ENCODE data around the gene PTX3.

Gene PTX3

GRCh38 chr3:157423337-157423736 lies 13.3 kb upstream of the PTX3 start:
- DNase-seq (ENCODE audit: low read depth), result no peak

- DNase-seq (ENCODE audit: low read depth), result no peak
These were observed 8.7 kb upstream of the PTX3 start for GRCh38 chr3:157427901-157428300.

- DNase-seq (ENCODE audit: low read depth), result no peak
These were observed 7.8 kb upstream of the PTX3 start for GRCh38 chr3:157428853-157429252.

- no peak for DNase-seq (ENCODE audit: low read depth)
These were observed 6.9 kb upstream of the PTX3 start for GRCh38 chr3:157429708-157430107.

- DNase-seq (ENCODE audit: low read depth), result no peak
These were observed 1.6 kb downstream of the PTX3 start for GRCh38 chr3:157438194-157438730.

- DNase-seq (ENCODE audit: low read depth), result no peak
These were observed 4.5 kb downstream of the PTX3 start for GRCh38 chr3:157441102-157441624.

GRCh38 chr3:157442729-157443128 lies 6.1 kb downstream of the PTX3 start:
- no peak for DNase-seq (ENCODE audit: low read depth)

GRCh38 chr3:157443905-157444796 lies 7.5 kb downstream of the PTX3 start:
- no peak for DNase-seq (ENCODE audit: low read depth)

GRCh38 chr3:157444797-157445184 lies 8.1 kb downstream of the PTX3 start:
- no peak for DNase-seq (ENCODE audit: low read depth)

- no peak for DNase-seq (ENCODE audit: low read depth)
These were observed 9.2 kb downstream of the PTX3 start for GRCh38 chr3:157445857-157446256.

- no peak for DNase-seq (ENCODE audit: low read depth)
These were observed 10.5 kb downstream of the PTX3 start for GRCh38 chr3:157447026-157447694.

GRCh38 chr3:157452097-157452496 lies 15.4 kb downstream of the PTX3 start:
- DNase-seq (ENCODE audit: low read depth), result no peak

GRCh38 chr3:157453824-157454223 lies 17.2 kb downstream of the PTX3 start:
- no peak for DNase-seq (ENCODE audit: low read depth)

- DNase-seq (ENCODE audit: low read depth), result no peak
These were observed 23.1 kb downstream of the PTX3 start for GRCh38 chr3:157459706-157460105.

GRCh38 chr3:157460253-157460652 lies 23.6 kb downstream of the PTX3 start:
- DNase-seq (ENCODE audit: low read depth), result no peak

GRCh38 chr3:157463816-157464215 lies 27.2 kb downstream of the PTX3 start:
- no peak for DNase-seq (ENCODE audit: low read depth)

GRCh38 chr3:157464321-157464720 lies 27.7 kb downstream of the PTX3 start:
- no peak for DNase-seq (ENCODE audit: low read depth)

- no peak for DNase-seq (ENCODE audit: low read depth)
These were observed 29.1 kb downstream of the PTX3 start for GRCh38 chr3:157465741-157466140.

- DNase-seq (ENCODE audit: low read depth), result no peak
These were observed 30.6 kb downstream of the PTX3 start for GRCh38 chr3:157467200-157467599.

- no peak for DNase-seq (ENCODE audit: low read depth)
These were observed 33.1 kb downstream of the PTX3 start for GRCh38 chr3:157469561-157470294.

- DNase-seq (ENCODE audit: low read depth), result no peak
These were observed 34.4 kb downstream of the PTX3 start for GRCh38 chr3:157471064-157471463.

GRCh38 chr3:157472648-157473047 lies 36.0 kb downstream of the PTX3 start:
- no peak for DNase-seq (ENCODE audit: low read depth)

Measured in stimulated activated CD8-positive, alpha-beta memory T cell treated with anti-CD3 and anti-CD28 coated beads, Interleukin-12 subunit alpha, Interleukin-12 subunit beta, amount 100 ng/mL, for 1 hour (primary cell).